HepG2 (cell line): Measurements from ENCODE around the gene SERPINE2. TPM values are rescaled to one million over a fixed set of nuclear protein-coding genes. Genes with fewer than 3 reads are reported as not detected.

Experiments
- ARID4A ChIP-seq: sonication (generic); formaldehyde crosslinking; IDR thresholded peaks from 2 replicates; pipeline ENCODE4 v1.5.0; 2020; ENCODE audit warnings: mild to moderate bottlenecking, missing genetic modification reagents, borderline replicate concordance
- FOSL2 ChIP-seq: sonication (generic); formaldehyde crosslinking; IDR thresholded peaks from 2 replicates; pipeline ENCODE4 v1.4.0; 2020; ENCODE audit warnings: missing genetic modification reagents
- RAD21 ChIP-seq: fragments of 450-650 bp; formaldehyde crosslinking; IDR thresholded peaks from 2 replicates; pipeline ENCODE4 v1.5.0; 2020; ENCODE audit warnings: mild to moderate bottlenecking
- SALL1 ChIP-seq: sonication (generic); formaldehyde crosslinking; IDR thresholded peaks from 2 replicates; pipeline ENCODE4 v1.8.0; 2022; ENCODE audit warnings: mild to moderate bottlenecking, missing genetic modification reagents
- SMC3 ChIP-seq: IDR thresholded peaks from 2 replicates; pipeline ENCODE4 v1.6.1; 2011; ENCODE audit warnings: low read length, improper control_type of control experiment
- STAG1 ChIP-seq: sonication (generic); formaldehyde crosslinking; IDR thresholded peaks from 2 replicates; pipeline ENCODE4 v1.4.0; 2020; ENCODE audit warnings: missing genetic modification reagents
- THRA ChIP-seq: sonication (generic); formaldehyde crosslinking; IDR thresholded peaks from 2 replicates; pipeline ENCODE4 v1.4.0; 2020; ENCODE audit warnings: missing genetic modification reagents, borderline replicate concordance
- ZNF503 ChIP-seq: sonication (generic); formaldehyde crosslinking; IDR thresholded peaks from 2 replicates; pipeline ENCODE4 v1.4.0; 2020; ENCODE audit warnings: missing genetic modification reagents
- ZNF598 ChIP-seq: sonication (generic); formaldehyde crosslinking; IDR thresholded peaks from 2 replicates; pipeline ENCODE4 v1.5.1; 2020; ENCODE audit warnings: mild to moderate bottlenecking, missing genetic modification reagents, borderline replicate concordance
- ZNF605 ChIP-seq: sonication (generic); formaldehyde crosslinking; IDR thresholded peaks from 2 replicates; pipeline ENCODE4 v1.8.0; 2022; ENCODE audit warnings: mild to moderate bottlenecking, missing genetic modification reagents
- ZNF687 ChIP-seq: sonication (generic); formaldehyde crosslinking; IDR thresholded peaks from 2 replicates; pipeline ENCODE4 v1.5.1; 2020; ENCODE audit warnings: mild to moderate bottlenecking, missing genetic modification reagents, moderate library complexity
- ZNF770 ChIP-seq: sonication (generic); formaldehyde crosslinking; IDR thresholded peaks from 2 replicates; pipeline ENCODE4 v1.5.0; 2020; ENCODE audit warnings: mild to moderate bottlenecking, missing genetic modification reagents
- polyA plus RNA-seq, 8 experiments: library from polyadenylated mRNA; depleted of rRNA in 3 of 8; stranded (reverse) in 7 of 8; unstranded in 1 of 8; fragments of >200 nt; fragmentation: Illumina TruSeq in 4 of 8; extraction: Trizol in 4 of 8; gene quantifications; 2 replicates each; pipeline versions ENCODE4 v1.2.1 to v1.2.3, GENCODE V29; 2011 to 2016; ENCODE audit warnings: low read depth in 4 of 8, missing spikeins in 1 of 8, mixed read lengths in 1 of 8; ENCODE audit not compliant: insufficient read depth in 1 of 8
- total RNA-seq, 5 experiments: library from RNA; depleted of rRNA; stranded (reverse); fragments of >200 nt; fragmentation: Illumina TruSeq; extraction: Trizol; gene quantifications; 2 replicates each; pipeline ENCODE4 v1.2.3, GENCODE V29; 2016; ENCODE audit warnings: low read depth in 1 of 5

SERPINE2 gene
- total and polyA plus RNA-seq, 2 of the 13 experiments (the other 11 are each of a cell fraction or from before 2014, with no cell fraction given): 7.9 to 18.1 TPM

GRCh38 chr2:223989206-223989855, 49.8 kb downstream of the SERPINE2 start (continued):
- TF ChIP-seq ZNF687 (CRISPR knock-in tag) (peak; percentile 30; the same call in 1 of the 2 replicates), ARID4A (CRISPR knock-in tag) (peak; percentile 43; the same call in 1 of the 2 replicates), THRA (peak; percentile 52; the same call in 1 of the 2 replicates), SMC3 (peak; percentile 69), ZNF503 (CRISPR knock-in tag) (no peak), STAG1 (CRISPR knock-in tag) (peak; percentile 91), ZNF605 (peak; percentile 54; the same call in 1 of the 2 replicates), RAD21 (CRISPR knock-in tag) (peak; percentile 86), ZNF770 (no peak), FOSL2 (0 out of 2 replicates have a peak, but pooled peaks have one; percentile 13), SALL1 (CRISPR knock-in tag) (peak; percentile 21; the same call in 1 of the 2 replicates), ZNF598 (peak; percentile 39; the same call in 1 of the 2 replicates)
